OCI-LY3 (cell line): Measurements from ENCODE around the gene DUOXA1.

Source experiments
- EZH2phosphoT487 ChIP-seq: fragments of 200-600 bp; shearing (Covaris generic); IDR thresholded peaks from 2 replicates; pipeline ENCODE4 v1.6.1; 2018; ENCODE audit warnings: antibody characterized with exemption, mixed run types, low read depth
- TF ChIP-seq, protein P1 (sequence below): fragments of 200-600, 300-600 bp; sonication (generic); IDR thresholded peaks from 2 replicates; pipeline ENCODE4 v1.5.1; 2014; ENCODE audit warnings: antibody characterized with exemption, low read length, low read depth

DNA sequence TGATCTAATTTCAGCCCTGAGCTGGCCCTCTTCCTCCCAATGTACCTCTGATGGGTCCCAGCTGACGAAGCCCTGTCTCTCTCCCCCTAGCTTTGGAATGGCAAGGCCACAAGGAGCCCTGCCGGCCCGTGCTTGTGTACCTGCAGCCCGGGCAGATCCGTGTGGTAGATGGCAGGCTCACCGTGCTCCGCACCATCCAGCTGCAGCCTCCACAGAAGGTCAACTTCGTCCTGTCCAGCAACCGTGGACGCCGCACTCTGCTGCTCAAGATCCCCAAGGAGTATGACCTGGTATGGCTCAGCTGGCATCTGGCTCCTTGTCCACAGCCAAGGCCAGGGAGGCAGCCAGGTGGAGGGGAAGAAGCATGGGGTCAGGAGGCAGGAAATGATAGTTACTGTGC lies 14.3 kb upstream of the DUOXA1 start:
- TF ChIP-seq, protein P1, sequence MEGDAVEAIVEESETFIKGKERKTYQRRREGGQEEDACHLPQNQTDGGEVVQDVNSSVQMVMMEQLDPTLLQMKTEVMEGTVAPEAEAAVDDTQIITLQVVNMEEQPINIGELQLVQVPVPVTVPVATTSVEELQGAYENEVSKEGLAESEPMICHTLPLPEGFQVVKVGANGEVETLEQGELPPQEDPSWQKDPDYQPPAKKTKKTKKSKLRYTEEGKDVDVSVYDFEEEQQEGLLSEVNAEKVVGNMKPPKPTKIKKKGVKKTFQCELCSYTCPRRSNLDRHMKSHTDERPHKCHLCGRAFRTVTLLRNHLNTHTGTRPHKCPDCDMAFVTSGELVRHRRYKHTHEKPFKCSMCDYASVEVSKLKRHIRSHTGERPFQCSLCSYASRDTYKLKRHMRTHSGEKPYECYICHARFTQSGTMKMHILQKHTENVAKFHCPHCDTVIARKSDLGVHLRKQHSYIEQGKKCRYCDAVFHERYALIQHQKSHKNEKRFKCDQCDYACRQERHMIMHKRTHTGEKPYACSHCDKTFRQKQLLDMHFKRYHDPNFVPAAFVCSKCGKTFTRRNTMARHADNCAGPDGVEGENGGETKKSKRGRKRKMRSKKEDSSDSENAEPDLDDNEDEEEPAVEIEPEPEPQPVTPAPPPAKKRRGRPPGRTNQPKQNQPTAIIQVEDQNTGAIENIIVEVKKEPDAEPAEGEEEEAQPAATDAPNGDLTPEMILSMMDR = no peak
- no peak for TF ChIP-seq EZH2phosphoT487
